Measurements from ENCODE around the gene KLF15. TPM values are rescaled to one million over a fixed set of nuclear protein-coding genes. Genes with fewer than 3 reads are reported as not detected.

KLF15 gene
- total RNA-seq, 1 donor from 2014 or later, result 0.31 TPM

GRCh38 chr3:126389112-126389793 lies 32.0 kb upstream of the KLF15 start:
- Mint-ChIP-seq H3K9me3 (no peaks in the 10 kb centered on the region), H3K4me1 (peaks cover 15% of the 10 kb centered on the region), H3K36me3 (ENCODE audit: low read depth) (no peaks in the 10 kb centered on the region), H3K27ac (no peak overlapping the region), H3K4me3 (peak overlapping the region; percentile 53), H3K27me3 (peaks cover 46% of the 10 kb centered on the region)
- no peak for TF ChIP-seq CTCF (IDR thresholded peaks at IDR 0.05)
- intact Hi-C loops (cut with micrococcal nuclease), result loop anchor here (1.0 to 5.0 kb wide), 4 partner anchors 32 to 622 kb away; partner anchors contain the start of gene KLF15
- peak; percentile 50 for DNase-seq
- ATAC-seq (ENCODE audit: low read depth), result peak; percentile 95
- CTCF ChIA-PET, result interaction anchor here (1.3 kb wide), 1 partner anchor 38 kb away, joined by 3 read pairs; no protein-coding TSS in a partner anchor
- POLR2A ChIA-PET, result no interaction called here

GRCh38 chr3:126381966-126382365 lies 24.8 kb upstream of the KLF15 start:
- Mint-ChIP-seq H3K27ac (no peak overlapping the region), H3K9me3 (peaks cover 3% of the 10 kb centered on the region), H3K27me3 (peaks cover 24% of the 10 kb centered on the region), H3K36me3 (ENCODE audit: low read depth) (no peaks in the 10 kb centered on the region), H3K4me3 (no peak overlapping the region), H3K4me1 (no peaks in the 10 kb centered on the region)
- no peak for TF ChIP-seq CTCF (IDR thresholded peaks at IDR 0.05)
- CTCF ChIA-PET, result no interaction called here
- POLR2A ChIA-PET, result no interaction called here
- intact Hi-C loops (cut with micrococcal nuclease), result no loop called here
- ATAC-seq (ENCODE audit: low read depth) (no peak), DNase-seq (no peak)

GRCh38 chr3:126380011-126380768 lies 23.0 kb upstream of the KLF15 start:
- Mint-ChIP-seq H3K4me1 (no peaks in the 10 kb centered on the region), H3K36me3 (ENCODE audit: low read depth) (no peaks in the 10 kb centered on the region), H3K27me3 (peaks cover 24% of the 10 kb centered on the region), H3K4me3 (no peak overlapping the region), H3K27ac (no peak overlapping the region), H3K9me3 (peaks cover 3% of the 10 kb centered on the region)
- CTCF ChIA-PET, result no interaction called here
- intact Hi-C loops (cut with micrococcal nuclease), result no loop called here
- ATAC-seq (ENCODE audit: low read depth) (no peak), DNase-seq (no peak)
- TF ChIP-seq CTCF (IDR thresholded peaks at IDR 0.05), result no peak
- POLR2A ChIA-PET, result no interaction called here

GRCh38 chr3:126378341-126378751 lies 21.1 kb upstream of the KLF15 start:
- no peak overlapping the region for H3K27ac Mint-ChIP-seq
- ChIA-PET CTCF (no interaction called here), POLR2A (no interaction called here)
- intact Hi-C loops (cut with micrococcal nuclease), result no loop called here
- no peaks in the 10 kb centered on the region for H3K36me3 Mint-ChIP-seq (ENCODE audit: low read depth)
- no peak for DNase-seq
- no peaks in the 10 kb centered on the region for H3K4me1 Mint-ChIP-seq
- peaks cover 20% of the 10 kb centered on the region for H3K27me3 Mint-ChIP-seq
- TF ChIP-seq CTCF (IDR thresholded peaks at IDR 0.05), result no peak
- H3K4me3 Mint-ChIP-seq, result no peak overlapping the region
- no peaks in the 10 kb centered on the region for H3K9me3 Mint-ChIP-seq
- no peak for ATAC-seq (ENCODE audit: low read depth)

GRCh38 chr3:126377211-126377610 lies 20.0 kb upstream of the KLF15 start:
- no peaks in the 10 kb centered on the region for H3K36me3 Mint-ChIP-seq (ENCODE audit: low read depth)
- intact Hi-C loops (cut with micrococcal nuclease), result no loop called here
- H3K27ac Mint-ChIP-seq, result no peak overlapping the region
- ChIA-PET POLR2A (no interaction called here), CTCF (no interaction called here)
- H3K27me3 Mint-ChIP-seq, result peaks cover 19% of the 10 kb centered on the region
- no peak for DNase-seq
- no peak overlapping the region for H3K4me3 Mint-ChIP-seq
- no peaks in the 10 kb centered on the region for H3K4me1 Mint-ChIP-seq
- TF ChIP-seq CTCF (IDR thresholded peaks at IDR 0.05), result no peak
- ATAC-seq (ENCODE audit: low read depth), result no peak
- no peaks in the 10 kb centered on the region for H3K9me3 Mint-ChIP-seq

All from activated B cell treated with CpG ODN at 0.5 μM for 24 hours (primary cell).